IPS-20b (cell line): ENCODE results near the gene NECAB3.
"Not testable (repeated sequence)": the region's sequence is repeated elsewhere in the genome, so short reads cannot be mapped to it uniquely, and the experiment has no call there.

Experiments
- H3K27ac ChIP-seq: one replicate; pipeline ENCODE4 v1.5.1; 2013; ENCODE audit warnings: low read length
- H3K27me3 ChIP-seq: 2 replicates; pipeline ENCODE4 v1.6.1; 2013; ENCODE audit warnings: mild to moderate bottlenecking, low read length, inconsistent platforms; ENCODE audit not compliant: insufficient read depth
- H3K36me3 ChIP-seq: 2 replicates; pipeline ENCODE4 v1.6.1; 2013; ENCODE audit warnings: low read depth, mild to moderate bottlenecking, inconsistent platforms, low read length, moderate library complexity; ENCODE audit not compliant: insufficient read depth
- H3K4me1 ChIP-seq: 2 replicates; pipeline ENCODE4 v1.6.1; 2013; ENCODE audit warnings: mild to moderate bottlenecking, control low read depth, inconsistent platforms, low read length, moderate library complexity; ENCODE audit not compliant: insufficient read depth
- H3K4me3 ChIP-seq: 2 replicates; pipeline ENCODE4 v1.5.1; 2013; ENCODE audit warnings: mild to moderate bottlenecking, low read length, inconsistent platforms
- H3K9ac ChIP-seq: 2 replicates; pipeline ENCODE4 v1.6.1; 2013; ENCODE audit warnings: low read depth, mild to moderate bottlenecking, inconsistent platforms, low read length, moderate library complexity
- H3K9me3 ChIP-seq: 2 replicates; pipeline ENCODE4 v1.6.1; 2013; ENCODE audit warnings: mild to moderate bottlenecking, low read depth, low read length, inconsistent platforms; ENCODE audit not compliant: insufficient read depth

Gene NECAB3

DNA sequence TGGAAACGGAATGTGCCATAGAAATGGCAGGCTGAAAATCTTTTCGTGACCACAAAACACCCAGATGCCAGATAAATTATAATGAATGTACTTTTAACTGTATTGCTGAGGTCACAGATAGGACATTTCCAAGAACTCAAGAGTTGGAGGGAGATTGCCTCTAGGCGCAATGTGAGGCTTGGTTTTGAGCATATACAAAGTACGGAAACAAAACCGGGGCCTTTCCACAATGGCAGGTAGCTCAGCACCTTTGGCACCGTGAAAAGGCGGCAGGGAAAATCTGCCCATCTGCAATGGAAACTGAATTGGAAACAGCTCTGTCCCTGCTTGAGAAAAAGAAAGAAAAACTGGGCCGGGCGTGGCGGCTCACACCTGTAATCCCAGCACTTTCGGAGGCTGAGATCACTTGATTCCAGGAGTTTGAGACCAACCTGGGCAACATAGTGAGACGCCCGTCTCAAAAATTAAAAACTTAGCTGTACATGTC, 22.6 kb downstream of the NECAB3 start:
- no peaks in the 10 kb centered on the region for H3K36me3 ChIP-seq
- H3K27me3 ChIP-seq: no peaks in the 10 kb centered on the region
- H3K9me3 ChIP-seq: no peaks in the 10 kb centered on the region
- no peaks in the 10 kb centered on the region for H3K4me1 ChIP-seq
- H3K27ac ChIP-seq: no peak overlapping the region
- no peak overlapping the region for H3K9ac ChIP-seq
- H3K4me3 ChIP-seq: no peak overlapping the region

DNA sequence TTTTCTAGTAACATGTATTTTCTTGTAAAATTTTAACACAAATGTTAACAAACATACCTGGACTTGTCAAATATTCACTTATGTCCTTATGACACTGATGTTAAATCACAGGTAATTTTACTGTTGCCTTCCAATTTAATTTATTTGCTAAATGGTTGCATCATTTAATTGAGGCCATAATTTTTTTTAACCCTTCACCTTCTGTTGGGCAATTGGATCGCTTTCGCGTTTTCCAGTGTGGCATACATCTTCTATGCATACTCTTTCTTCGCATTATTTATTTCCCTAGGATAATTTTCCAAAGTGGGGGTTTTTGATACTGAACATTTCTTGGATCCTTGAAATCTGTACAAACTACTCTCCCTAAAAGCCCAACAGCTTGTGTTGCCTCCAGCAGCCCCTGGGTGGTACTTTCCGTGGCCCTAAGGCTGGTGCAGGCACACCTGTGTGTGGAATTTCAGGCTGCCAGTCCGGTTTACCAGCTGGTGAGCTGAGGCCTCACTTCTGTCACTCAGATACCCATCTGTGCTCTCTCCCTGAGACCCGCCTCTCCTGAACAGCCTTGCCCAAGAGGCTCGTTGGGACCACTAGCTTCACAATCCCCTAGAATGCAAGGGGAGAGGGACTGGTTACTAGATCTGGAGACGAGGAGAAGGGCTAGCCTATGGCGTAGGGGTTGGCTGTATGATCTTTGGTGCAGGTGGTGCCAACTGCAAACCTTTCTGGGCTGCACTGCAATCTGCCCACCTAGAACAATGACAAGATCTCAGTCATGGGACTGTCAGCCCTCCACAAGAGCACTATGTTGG, 23.3 kb downstream of the NECAB3 start:
- Histone ChIP-seq H3K27me3 (no peaks in the 10 kb centered on the region), H3K4me1 (no peaks in the 10 kb centered on the region), H3K36me3 (no peaks in the 10 kb centered on the region), H3K9ac (no peak overlapping the region), H3K27ac (no peak overlapping the region), H3K9me3 (no peaks in the 10 kb centered on the region), H3K4me3 (no peak overlapping the region)

DNA sequence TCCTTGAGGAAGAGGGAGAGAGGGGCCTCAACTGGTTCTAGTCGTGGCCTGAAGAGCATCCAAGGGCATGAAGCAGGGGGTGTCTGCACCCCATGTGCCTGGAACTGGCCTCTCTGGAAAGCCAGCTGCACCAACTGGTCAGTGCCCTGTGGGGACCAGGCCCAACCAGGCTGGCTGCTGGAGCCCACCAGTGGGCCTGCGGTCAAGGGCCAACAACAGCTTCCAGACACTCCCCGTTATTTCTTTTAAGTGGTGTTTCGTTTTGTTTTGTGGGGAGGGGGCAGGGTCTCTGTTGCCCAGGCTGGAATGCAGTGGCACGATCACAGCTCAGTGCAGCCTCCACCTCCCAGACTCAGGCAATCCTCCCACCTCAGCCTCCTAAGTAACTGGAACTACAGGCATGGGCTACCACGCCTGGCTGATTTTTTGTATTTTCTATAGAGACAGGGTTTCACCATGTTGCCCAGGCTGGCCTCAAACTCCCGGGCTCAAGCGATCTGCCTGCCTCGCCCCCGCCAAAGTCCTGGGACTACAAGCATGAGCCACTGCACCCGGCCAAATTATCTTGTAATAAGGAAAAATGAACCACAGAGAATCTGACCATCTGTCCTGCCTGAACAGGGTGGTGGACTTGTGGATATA, 24.0 kb downstream of the NECAB3 start:
- H3K4me1 ChIP-seq: no peaks in the 10 kb centered on the region
- H3K9ac ChIP-seq: no peak overlapping the region
- no peak overlapping the region for H3K4me3 ChIP-seq
- no peaks in the 10 kb centered on the region for H3K27me3 ChIP-seq
- no peak overlapping the region for H3K27ac ChIP-seq
- no peaks in the 10 kb centered on the region for H3K9me3 ChIP-seq
- H3K36me3 ChIP-seq: peaks cover 6% of the 10 kb centered on the region; the same call in 1 of the 2 replicates

DNA sequence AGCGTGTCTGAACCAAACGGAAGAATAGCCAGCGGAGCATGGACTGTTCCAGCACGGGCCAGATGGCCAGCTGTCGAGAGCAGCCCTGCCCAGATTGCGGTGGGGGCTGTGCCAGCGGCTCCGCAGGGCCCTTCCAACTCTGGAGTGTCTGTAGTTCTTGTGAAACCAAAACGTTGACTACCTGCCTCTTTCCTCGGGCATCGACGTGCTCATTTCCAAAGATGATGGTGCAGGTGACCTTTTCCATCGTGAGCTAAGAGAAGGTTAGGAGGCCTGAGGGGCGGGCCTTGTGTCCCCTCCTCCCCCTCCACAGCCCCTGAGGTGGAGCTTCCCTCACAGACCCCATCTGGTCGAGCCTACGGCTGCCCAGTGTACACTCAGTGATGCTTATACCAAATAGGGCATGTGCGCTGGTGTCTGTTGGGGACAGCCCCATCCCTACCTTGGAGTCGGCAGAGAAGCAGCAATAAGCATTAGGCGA, 25.0 kb downstream of the NECAB3 start:
- no peak overlapping the region for H3K27ac ChIP-seq
- H3K9me3 ChIP-seq: no peaks in the 10 kb centered on the region
- no peak overlapping the region for H3K9ac ChIP-seq
- no peaks in the 10 kb centered on the region for H3K4me1 ChIP-seq
- H3K4me3 ChIP-seq: no peak overlapping the region
- H3K36me3 ChIP-seq: peaks cover 15% of the 10 kb centered on the region
- no peaks in the 10 kb centered on the region for H3K27me3 ChIP-seq

DNA sequence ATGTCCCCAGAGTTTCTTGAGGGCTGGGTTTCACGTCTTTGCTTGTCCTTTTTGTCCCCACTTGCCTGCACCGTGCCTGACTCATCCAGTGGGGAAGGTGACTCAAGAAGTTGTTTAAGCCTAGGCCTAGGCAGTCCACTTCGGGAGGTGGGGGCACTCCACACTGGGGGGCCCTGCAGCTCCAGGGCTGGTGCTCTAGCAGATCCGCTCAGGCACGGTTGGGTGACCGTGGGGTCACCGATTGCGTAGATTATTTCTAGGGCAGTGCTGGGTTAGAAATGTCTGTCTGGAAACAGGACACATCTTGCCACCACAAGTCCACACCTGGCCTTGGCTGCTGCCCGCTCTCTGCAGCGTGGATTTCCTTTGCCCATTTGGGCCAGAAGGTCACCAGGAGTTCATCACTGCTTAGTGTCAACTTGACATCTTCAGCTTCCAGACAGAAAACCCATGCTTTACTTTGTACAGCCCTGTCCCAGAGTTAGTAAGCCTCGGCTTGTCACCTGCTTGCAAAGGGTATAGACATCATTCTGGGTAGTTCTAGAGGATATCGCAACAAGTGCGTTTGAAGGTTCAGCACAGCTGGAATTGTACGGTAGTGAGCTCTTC, 25.7 kb downstream of the NECAB3 start:
- Histone ChIP-seq H3K4me1 (no peaks in the 10 kb centered on the region), H3K27me3 (no peaks in the 10 kb centered on the region), H3K9ac (no peak overlapping the region), H3K4me3 (no peak overlapping the region), H3K27ac (no peak overlapping the region), H3K9me3 (no peaks in the 10 kb centered on the region), H3K36me3 (peaks cover 19% of the 10 kb centered on the region)

DNA sequence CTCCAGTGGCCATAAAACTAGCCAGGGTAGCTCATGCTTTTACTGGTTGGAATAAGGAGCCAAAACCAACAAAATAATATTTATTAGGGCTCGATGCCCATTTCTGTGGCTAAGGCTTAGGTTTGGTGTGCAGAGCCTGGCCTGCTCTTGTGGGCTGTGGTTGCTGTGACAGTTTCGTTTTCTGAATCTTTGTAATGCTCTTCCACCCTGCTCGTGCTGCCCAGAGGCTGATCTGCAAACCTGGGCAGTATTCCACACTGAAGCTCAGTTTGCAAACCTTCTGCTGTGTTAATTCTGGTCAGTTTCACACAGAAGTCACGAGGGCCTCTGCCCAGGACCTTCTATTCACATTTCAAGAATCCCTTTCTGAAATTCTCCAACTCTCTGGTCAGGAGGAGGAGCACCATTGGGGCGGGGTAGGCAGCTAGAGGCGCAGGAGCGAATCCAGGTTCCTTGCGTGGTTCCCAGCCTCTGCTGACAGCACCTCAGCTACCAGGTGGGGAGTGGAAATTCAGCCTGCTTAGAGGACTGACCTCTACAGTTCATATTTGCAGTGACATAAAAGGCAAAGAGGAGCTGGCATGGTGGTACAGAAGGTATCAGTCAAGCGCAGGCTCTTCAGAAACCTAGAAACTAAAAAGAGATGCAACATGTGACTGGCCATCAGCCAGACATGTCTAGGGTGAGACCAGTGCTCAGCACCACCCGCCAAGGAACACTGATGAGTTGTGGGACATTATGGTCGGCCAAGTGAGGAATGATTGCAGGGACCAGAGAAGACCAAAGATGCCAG, 26.4 kb downstream of the NECAB3 start:
- Histone ChIP-seq H3K4me1 (no peaks in the 10 kb centered on the region), H3K4me3 (no peak overlapping the region), H3K27me3 (no peaks in the 10 kb centered on the region), H3K9ac (no peak overlapping the region), H3K27ac (no peak overlapping the region), H3K9me3 (no peaks in the 10 kb centered on the region), H3K36me3 (peaks cover 19% of the 10 kb centered on the region)

DNA sequence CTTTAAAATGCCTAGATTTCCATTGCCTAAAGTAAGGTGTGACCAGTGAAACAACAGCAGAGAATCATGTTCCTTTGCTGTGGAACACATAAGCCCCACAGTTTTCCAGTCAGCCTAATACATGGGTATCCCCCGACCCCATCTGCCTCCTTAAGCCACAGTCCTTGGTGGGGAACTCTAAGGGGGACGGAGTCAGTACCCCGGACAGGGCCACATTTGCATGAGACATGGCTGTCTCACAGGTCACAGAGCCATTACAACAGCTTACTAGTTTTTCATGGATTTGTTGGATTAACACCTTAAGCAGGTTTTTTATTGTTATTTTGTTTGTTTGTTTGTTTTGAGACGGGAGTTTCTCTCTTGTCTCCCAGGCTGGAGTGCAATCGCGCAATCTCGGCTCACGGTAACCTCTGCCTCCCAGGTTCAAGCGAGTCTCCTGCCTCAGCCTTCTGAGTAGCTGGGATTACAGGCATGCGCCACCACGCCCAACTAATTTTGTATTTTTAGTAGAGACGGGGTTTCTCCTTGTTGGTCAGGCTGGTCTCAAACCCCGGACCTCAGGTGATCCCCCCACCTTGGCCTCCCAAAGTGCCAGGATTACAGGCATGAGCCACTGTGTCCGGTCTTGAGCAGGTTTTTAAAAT, 27.1 kb downstream of the NECAB3 start:
- H3K4me1 ChIP-seq, H3K4me3 ChIP-seq, H3K9me3 ChIP-seq, H3K9ac ChIP-seq, H3K27me3 ChIP-seq, H3K27ac ChIP-seq: not testable (repeated sequence)
- H3K36me3 ChIP-seq: peaks cover 19% of the 10 kb centered on the region

DNA sequence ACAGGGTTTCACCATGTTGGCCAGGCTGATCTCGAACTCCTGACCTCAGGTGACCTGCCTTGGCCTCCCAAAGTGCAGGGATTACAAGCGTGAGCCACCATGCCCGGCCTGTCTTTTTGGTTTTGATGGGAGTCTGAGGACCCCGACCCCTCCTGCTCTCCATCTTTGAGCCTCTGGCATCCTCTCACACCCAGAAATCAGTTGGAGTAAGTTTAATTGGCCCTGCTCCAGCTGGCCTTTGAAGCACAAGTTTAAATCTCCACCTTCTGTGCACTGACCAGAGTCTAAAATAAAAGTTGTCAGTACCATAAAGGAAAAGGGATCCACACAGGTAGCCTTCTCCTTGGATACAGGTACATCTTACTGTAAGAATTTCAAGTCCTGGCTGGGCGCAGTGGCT, 28.0 kb downstream of the NECAB3 start:
- Histone ChIP-seq H3K36me3 (peaks cover 19% of the 10 kb centered on the region), H3K9ac (no peak overlapping the region), H3K9me3 (no peaks in the 10 kb centered on the region), H3K4me3 (no peak overlapping the region), H3K27ac (no peak overlapping the region), H3K27me3 (no peaks in the 10 kb centered on the region), H3K4me1 (no peaks in the 10 kb centered on the region)

DNA sequence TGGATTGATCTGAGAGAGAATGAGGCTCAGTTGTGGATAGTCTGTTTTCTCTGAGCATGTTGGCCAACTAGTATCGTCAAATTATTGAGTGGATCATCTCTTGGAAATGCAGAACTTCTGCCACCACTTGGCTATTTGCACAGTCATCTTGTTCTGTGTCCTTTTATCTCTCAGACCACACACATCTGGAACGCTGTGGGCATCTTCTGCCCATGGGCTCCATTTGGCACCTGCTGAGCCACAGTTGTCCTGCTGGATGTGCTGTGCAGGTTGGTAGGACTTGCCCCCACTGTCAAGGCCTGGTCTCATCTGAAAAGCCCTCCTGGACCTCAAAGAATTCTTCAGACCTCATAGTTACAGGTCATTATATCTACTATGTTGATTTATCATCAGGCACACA, 28.8 kb downstream of the NECAB3 start:
- Histone ChIP-seq H3K9ac (no peak overlapping the region), H3K27ac (no peak overlapping the region), H3K36me3 (peaks cover 19% of the 10 kb centered on the region), H3K4me3 (no peak overlapping the region), H3K9me3 (no peaks in the 10 kb centered on the region), H3K4me1 (no peaks in the 10 kb centered on the region), H3K27me3 (no peaks in the 10 kb centered on the region)

DNA sequence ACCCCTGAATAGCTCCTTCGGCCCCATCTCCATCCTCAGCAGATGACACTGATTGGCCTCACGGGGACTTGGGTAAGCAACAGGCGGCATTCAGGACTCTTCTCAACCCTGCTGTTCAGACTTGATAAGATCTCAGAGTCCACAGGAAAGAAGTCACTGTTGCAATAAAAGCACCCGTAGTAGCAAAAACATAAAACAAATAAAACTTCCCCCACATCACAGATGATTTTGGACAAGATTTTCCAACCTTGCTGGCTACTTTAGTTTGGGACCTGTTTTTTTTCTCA, 29.2 kb downstream of the NECAB3 start:
- peaks cover 21% of the 10 kb centered on the region for H3K36me3 ChIP-seq
- H3K4me3 ChIP-seq: no peak overlapping the region
- H3K4me1 ChIP-seq: no peaks in the 10 kb centered on the region
- no peak overlapping the region for H3K27ac ChIP-seq
- H3K9ac ChIP-seq: no peak overlapping the region
- no peaks in the 10 kb centered on the region for H3K9me3 ChIP-seq
- H3K27me3 ChIP-seq: no peaks in the 10 kb centered on the region
